Panc1 (cell line): Measurements from ENCODE around the gene EYS.

Source experiments
- CTCF ChIP-seq: fragments of 450-650 bp; IDR thresholded peaks from 2 replicates; pipeline ENCODE4 v1.5.1; 2017; ENCODE audit warnings: mild to moderate bottlenecking
- POLR2AphosphoS5 ChIP-seq: IDR thresholded peaks from 2 replicates; pipeline ENCODE4 v1.6.1; 2012; ENCODE audit warnings: mild to moderate bottlenecking, low read depth, low read length, moderate library complexity
- REST ChIP-seq, 2 experiments: IDR thresholded peaks; 2 replicates each; pipeline ENCODE4 v1.6.1; 2011 to 2012; ENCODE audit warnings: low read depth in 2 of 2, control low read depth in 1 of 2, low read length in 1 of 2, mild to moderate bottlenecking in 1 of 2, moderate library complexity in 1 of 2; ENCODE audit not compliant: insufficient read depth in 1 of 2

DNA sequence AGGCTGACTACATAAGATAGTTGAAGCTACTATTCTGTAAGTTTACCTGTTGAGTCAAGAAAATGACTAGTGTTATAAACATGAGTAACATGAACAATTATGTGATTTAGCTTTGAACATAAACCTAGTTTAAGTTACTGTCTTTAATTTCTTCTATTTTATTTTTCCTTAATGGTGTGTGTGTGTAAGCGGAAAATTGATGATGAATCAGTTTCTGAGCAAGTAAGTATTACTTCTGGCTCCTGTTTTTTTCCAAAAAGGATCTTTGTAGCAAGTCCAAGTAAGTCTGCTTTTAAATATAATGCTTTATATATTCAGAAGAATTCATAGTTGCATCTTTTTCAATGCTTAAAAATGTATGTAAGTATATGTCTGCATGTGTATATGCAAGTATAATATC lies 786.8 kb downstream of the EYS start:
- TF ChIP-seq REST (IDR thresholded peaks at IDR 0.05; ENCODE audit: insufficient read depth in 1 of 2, low read depth in 2 of 2, low read length in 1 of 2), result no peak
- no peak for TF ChIP-seq POLR2AphosphoS5
- no peak for TF ChIP-seq CTCF
